Neural progenitor cell (in vitro differentiated cells): ENCODE data around the gene OTOS. TPM values are rescaled to one million over a fixed set of nuclear protein-coding genes. Genes with fewer than 3 reads are reported as not detected.

Experiments used
- DNase-seq: peaks from one replicate; pipeline ENCODE4 v3.0.0-alpha.2; 2016; ENCODE audit warnings: low spot score
- H2AFZ ChIP-seq: fragments of 200-600 bp; sonication (generic); replicated peaks from 2 replicates; pipeline ENCODE4 v1.6.1; 2016; ENCODE audit warnings: antibody characterized with exemption
- H3F3A ChIP-seq: fragments of 200-600 bp; sonication (generic); 2 replicates; pipeline ENCODE4 v1.6.1; 2016; ENCODE audit warnings: antibody characterized with exemption, low read depth
- H3K27ac ChIP-seq: fragments of 200-600 bp; sonication (generic); 2 replicates; pipeline ENCODE4 v1.5.1; 2016; ENCODE audit warnings: mild to moderate bottlenecking
- H3K27me3 ChIP-seq: fragments of 200-600 bp; sonication (generic); 2 replicates; pipeline ENCODE4 v1.6.1; 2016; ENCODE audit warnings: mild to moderate bottlenecking, moderate library complexity
- H3K36me3 ChIP-seq: fragments of 200-600 bp; sonication (generic); 2 replicates; pipeline ENCODE4 v1.5.1; 2016
- H3K4me1 ChIP-seq: fragments of 200-600 bp; sonication (generic); 2 replicates; pipeline ENCODE4 v1.6.1; 2016; ENCODE audit warnings: mixed run types
- H3K4me2 ChIP-seq: fragments of 200-600 bp; sonication (generic); 2 replicates; pipeline ENCODE4 v1.6.1; 2016
- H3K4me3 ChIP-seq: fragments of 200-600 bp; sonication (generic); 2 replicates; pipeline ENCODE4 v1.5.1; 2016
- H3K79me2 ChIP-seq: fragments of 200-600 bp; sonication (generic); 2 replicates; pipeline ENCODE4 v1.6.1; 2016; ENCODE audit warnings: low read depth
- H3K9ac ChIP-seq: fragments of 200-600 bp; sonication (generic); 2 replicates; pipeline ENCODE4 v1.6.1; 2016
- H3K9me3 ChIP-seq: fragments of 200-600 bp; sonication (generic); 2 replicates; pipeline ENCODE4 v1.5.1; 2016; ENCODE audit warnings: low read depth
- H4K20me1 ChIP-seq: fragments of 200-600 bp; sonication (generic); 2 replicates; pipeline ENCODE4 v1.6.1; 2016; ENCODE audit warnings: low read depth
- H3K27ac Mint-ChIP-seq: 3 replicates; pipeline ENCODE4 v1.8.0; 2021; ENCODE audit warnings: mixed read lengths
- H3K27me3 Mint-ChIP-seq: 2 replicates; pipeline ENCODE4 v1.8.0; 2022; ENCODE audit warnings: low read depth, mild to moderate bottlenecking, inconsistent platforms, moderate library complexity, mixed read lengths; ENCODE audit not compliant: insufficient read depth
- H3K36me3 Mint-ChIP-seq: 3 replicates; pipeline ENCODE4 v1.8.0; 2021; ENCODE audit warnings: mixed read lengths
- H3K4me1 Mint-ChIP-seq: 3 replicates; pipeline ENCODE4 v1.8.0; 2021; ENCODE audit warnings: mixed read lengths
- H3K4me3 Mint-ChIP-seq: 3 replicates; pipeline ENCODE4 v1.8.0; 2021; ENCODE audit warnings: mild to moderate bottlenecking, moderate library complexity, mixed read lengths
- H3K9me3 Mint-ChIP-seq: 3 replicates; pipeline ENCODE4 v1.8.0; 2020; ENCODE audit warnings: mixed read lengths
- CTCF ChIP-seq: fragments of 200-600 bp; sonication (generic); IDR thresholded peaks from 2 replicates; pipeline ENCODE4 v1.5.1; 2017; ENCODE audit warnings: antibody characterized with exemption, mild to moderate bottlenecking
- EZH2 ChIP-seq: fragments of 200-600 bp; sonication (generic); IDR thresholded peaks from 2 replicates; pipeline ENCODE4 v1.6.1; 2017; ENCODE audit warnings: antibody characterized with exemption, mild to moderate bottlenecking, moderate library complexity
- EZH2phosphoT487 ChIP-seq: fragments of 200-600 bp; sonication (generic); IDR thresholded peaks from 2 replicates; pipeline ENCODE4 v1.6.1; 2017; ENCODE audit warnings: antibody characterized with exemption
- total RNA-seq: library from RNA; depleted of rRNA; stranded (reverse); fragments of >200 nt; gene quantifications from 2 replicates; pipeline ENCODE4 v1.2.3, GENCODE V29; 2015; ENCODE audit warnings: low replicate concordance

The OTOS gene
- total RNA-seq, 1 donor from 2014 or later: not detected

- Mint-ChIP-seq H3K27ac (no peak overlapping the region), H3K4me3 (peak overlapping the region; percentile 94), H3K9me3 (no peaks in the 10 kb centered on the region), H3K4me1 (peaks cover 24% of the 10 kb centered on the region), H3K27me3 (peaks cover 7% of the 10 kb centered on the region), H3K36me3 (peaks cover 7% of the 10 kb centered on the region)
- TF ChIP-seq CTCF (no peak), EZH2phosphoT487 (no peak), EZH2 (peak; percentile 58)
- no peaks in the 10 kb centered on the region for H3K9me3 ChIP-seq
- no peak overlapping the region for H3K9ac ChIP-seq
- H3K79me2 ChIP-seq: peaks cover 26% of the 10 kb centered on the region
- peak overlapping the region; percentile 98 for H3K4me3 ChIP-seq
- peaks cover 19% of the 10 kb centered on the region for H3K27me3 ChIP-seq
- H3K4me2 ChIP-seq: peak overlapping the region; percentile 100
- DNase-seq: no peak
- peaks cover 12% of the 10 kb centered on the region for H3F3A ChIP-seq
- no peak overlapping the region for H3K27ac ChIP-seq
- no peaks in the 10 kb centered on the region for H3K36me3 ChIP-seq
- H3K4me1 ChIP-seq: peaks cover 26% of the 10 kb centered on the region
- peaks cover 18% of the 10 kb centered on the region for H4K20me1 ChIP-seq
- peak overlapping the region; percentile 14 for H2AFZ ChIP-seq
Observed at GRCh38 chr2:240136671-240137292, 3.7 kb downstream of the OTOS start.

GRCh38 chr2:240136013-240136670, 4.3 kb downstream of the OTOS start, which contains the start of gene COPS9:
TSS of gene COPS9 (minus strand) at chr2:240136305. CDS start at chr2:240136284, 21 bp downstream.
- peak; percentile 94 for DNase-seq

GRCh38 chr2:240135706-240136012, 4.8 kb downstream of the OTOS start:
- peak overlapping the region; percentile 100 for H3K4me2 ChIP-seq
- H3K9ac ChIP-seq: peak overlapping the region; percentile 97
- peaks cover 12% of the 10 kb centered on the region for H3F3A ChIP-seq
- TF ChIP-seq CTCF: no peak
- no peak for TF ChIP-seq EZH2phosphoT487
- no peak for TF ChIP-seq EZH2
- peak overlapping the region; percentile 94 for H3K4me3 Mint-ChIP-seq
- peak overlapping the region; percentile 55 for H3K27ac Mint-ChIP-seq
- H3K27ac ChIP-seq: no peak overlapping the region
- peaks cover 26% of the 10 kb centered on the region for H3K79me2 ChIP-seq
- H3K4me1 ChIP-seq: peaks cover 21% of the 10 kb centered on the region
- H3K36me3 Mint-ChIP-seq: peaks cover 13% of the 10 kb centered on the region
- H3K36me3 ChIP-seq: no peaks in the 10 kb centered on the region
- DNase-seq: no peak
- peaks cover 19% of the 10 kb centered on the region for H3K27me3 ChIP-seq
- peaks cover 23% of the 10 kb centered on the region for H3K4me1 Mint-ChIP-seq
- peak overlapping the region; percentile 98 for H3K4me3 ChIP-seq
- peak overlapping the region; percentile 14 for H2AFZ ChIP-seq
- H4K20me1 ChIP-seq: peaks cover 18% of the 10 kb centered on the region
- no peaks in the 10 kb centered on the region for H3K9me3 Mint-ChIP-seq
- peaks cover 7% of the 10 kb centered on the region for H3K27me3 Mint-ChIP-seq
- no peaks in the 10 kb centered on the region for H3K9me3 ChIP-seq

More at GRCh38 chr2:240136013-240136670, 4.3 kb downstream of the OTOS start, which contains the start of gene COPS9:
- Histone ChIP-seq H3K4me2 (peak within 1 kb of the TSS; percentile 100), H2AFZ (peak within 1 kb of the TSS; percentile 14), H3K4me3 (peak within 1 kb of the TSS; percentile 98), H3K27ac (no peak within 1 kb of the TSS), H3K4me1 (peaks cover 26% of the 10 kb centered on the region), H3K9ac (peak within 1 kb of the TSS; percentile 97), H4K20me1 (peaks cover 18% of the 10 kb centered on the region), H3F3A (peaks cover 12% of the 10 kb centered on the region), H3K79me2 (peaks cover 26% of the 10 kb centered on the region), H3K27me3 (peaks cover 19% of the 10 kb centered on the region), H3K36me3 (no peaks in the 10 kb centered on the region), H3K9me3 (no peaks in the 10 kb centered on the region)
- Mint-ChIP-seq H3K4me3 (peak within 1 kb of the TSS; percentile 94), H3K27ac (peak within 1 kb of the TSS; percentile 55), H3K4me1 (peaks cover 24% of the 10 kb centered on the region), H3K27me3 (peaks cover 7% of the 10 kb centered on the region), H3K9me3 (no peaks in the 10 kb centered on the region), H3K36me3 (peaks cover 9% of the 10 kb centered on the region)
- TF ChIP-seq CTCF (no peak), EZH2phosphoT487 (peak; percentile 62), EZH2 (peak; percentile 77)
